BE2C (cell line): ENCODE measurements around the gene FKTN.

ENCODE experiments used
- DNase-seq: peaks from one replicate; pipeline ENCODE4 v3.0.0-alpha.2; 2020
- H3K27me3 ChIP-seq: fragments of 250-450 bp; sonication (Bioruptor Pico); 2 replicates; pipeline ENCODE4 v1.5.1; 2020; ENCODE audit warnings: mild to moderate bottlenecking
- H3K36me3 ChIP-seq: fragments of 250-450 bp; sonication (Bioruptor Pico); 2 replicates; pipeline ENCODE4 v1.5.1; 2020; ENCODE audit warnings: mild to moderate bottlenecking
- H3K4me1 ChIP-seq: fragments of 250-450 bp; sonication (Bioruptor Pico); 2 replicates; pipeline ENCODE4 v1.5.1; 2020
- H3K4me3 ChIP-seq: 2 replicates; pipeline ENCODE4 v1.5.1; 2011; ENCODE audit warnings: low read depth, low read length
- H3K9me3 ChIP-seq: fragments of 250-450 bp; sonication (Bioruptor Pico); 2 replicates; pipeline ENCODE4 v1.5.1; 2020
- CTCF ChIP-seq: IDR thresholded peaks from 2 replicates; pipeline ENCODE4 v1.5.1; 2012; ENCODE audit warnings: mild to moderate bottlenecking, low read depth, low read length

Gene FKTN

GRCh38 chr9:105673850-105674387 lies 116.0 kb downstream of the FKTN start:
- Histone ChIP-seq H3K36me3 (no peaks in the 10 kb centered on the region), H3K4me1 (peaks cover 4% of the 10 kb centered on the region), H3K27me3 (no peaks in the 10 kb centered on the region), H3K4me3 (no peak overlapping the region), H3K9me3 (no peaks in the 10 kb centered on the region)
- TF ChIP-seq CTCF, result no peak
- no peak for DNase-seq

GRCh38 chr9:105676351-105676923 lies 118.5 kb downstream of the FKTN start:
- no peak for DNase-seq
- no peaks in the 10 kb centered on the region for H3K9me3 ChIP-seq
- no peak for TF ChIP-seq CTCF
- H3K4me1 ChIP-seq, result peaks cover 4% of the 10 kb centered on the region
- no peaks in the 10 kb centered on the region for H3K36me3 ChIP-seq
- no peaks in the 10 kb centered on the region for H3K27me3 ChIP-seq
- no peak overlapping the region for H3K4me3 ChIP-seq

GRCh38 chr9:105678163-105678562 lies 120.2 kb downstream of the FKTN start:
- Histone ChIP-seq H3K4me1 (peaks cover 4% of the 10 kb centered on the region), H3K4me3 (no peak overlapping the region), H3K36me3 (no peaks in the 10 kb centered on the region), H3K9me3 (no peaks in the 10 kb centered on the region), H3K27me3 (no peaks in the 10 kb centered on the region)
- no peak for TF ChIP-seq CTCF
- no peak for DNase-seq

- no peak for TF ChIP-seq CTCF
- no peak for DNase-seq
- no peaks in the 10 kb centered on the region for H3K36me3 ChIP-seq
- H3K4me1 ChIP-seq, result peaks cover 4% of the 10 kb centered on the region
- H3K9me3 ChIP-seq, result no peaks in the 10 kb centered on the region
- H3K27me3 ChIP-seq, result no peaks in the 10 kb centered on the region
- H3K4me3 ChIP-seq, result no peak overlapping the region
Measured at GRCh38 chr9:105678781-105679180, 120.8 kb downstream of the FKTN start.

GRCh38 chr9:105679257-105680022 lies 121.5 kb downstream of the FKTN start:
- no peak for TF ChIP-seq CTCF
- H3K4me1 ChIP-seq, result peaks cover 4% of the 10 kb centered on the region
- no peaks in the 10 kb centered on the region for H3K27me3 ChIP-seq
- H3K4me3 ChIP-seq, result no peak overlapping the region
- no peak for DNase-seq
- H3K36me3 ChIP-seq, result no peaks in the 10 kb centered on the region
- H3K9me3 ChIP-seq, result no peaks in the 10 kb centered on the region

- DNase-seq, result no peak
- TF ChIP-seq CTCF, result no peak
- no peaks in the 10 kb centered on the region for H3K27me3 ChIP-seq
- no peak overlapping the region for H3K4me3 ChIP-seq
- peaks cover 4% of the 10 kb centered on the region for H3K4me1 ChIP-seq
- no peaks in the 10 kb centered on the region for H3K9me3 ChIP-seq
- no peaks in the 10 kb centered on the region for H3K36me3 ChIP-seq
Measured at GRCh38 chr9:105681313-105681712, 123.4 kb downstream of the FKTN start.
